Astrocyte of the cerebellum (primary cell): Measurements from ENCODE around the gene SLC6A12.
"Not testable (repeated sequence)": the region's sequence is repeated elsewhere in the genome, so short reads cannot be mapped to it uniquely, and the experiment has no call there.

Experiments
- DNase-seq: peaks from one replicate; pipeline ENCODE4 v3.0.0-alpha.2; 2011; ENCODE audit warnings: low read depth
- H3K4me3 ChIP-seq: 2 replicates; pipeline ENCODE4 v1.5.1; 2011; ENCODE audit warnings: mild to moderate bottlenecking, low read depth, low read length, moderate library complexity
- in situ Hi-C: cut with HindIII; loops from 2 replicates; pipeline ENCODE4 v1.10.0; 2017; ENCODE audit warnings: low sequenced_read_pairs
- TF ChIP-seq, protein P1 (sequence below): IDR thresholded peaks from 2 replicates; pipeline ENCODE4 v1.5.1; 2012; ENCODE audit warnings: low read length, low read depth, moderate library complexity, mild to moderate bottlenecking; ENCODE audit errors: missing control alignments

SLC6A12 gene

DNA sequence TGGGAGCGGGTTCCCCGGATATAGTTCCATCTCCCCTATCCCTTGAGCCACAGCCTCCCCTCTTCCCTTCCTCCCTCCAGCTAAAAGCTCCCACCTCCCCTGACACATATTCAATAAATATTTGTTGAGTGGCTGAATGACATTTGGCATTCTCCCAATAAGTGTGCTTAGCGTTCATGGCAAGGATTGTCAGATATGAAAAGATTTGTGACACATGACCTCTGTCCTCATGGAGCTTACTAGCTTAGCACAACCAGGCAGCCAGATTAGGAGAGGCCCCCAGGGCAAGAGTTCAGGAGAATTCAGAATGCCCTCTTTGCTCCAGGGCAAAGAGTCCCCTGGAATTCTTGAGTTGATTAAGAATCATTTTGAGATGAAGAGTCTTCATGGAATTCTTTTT lies 22.5 kb upstream of the SLC6A12 start:
- TF ChIP-seq, protein P1, sequence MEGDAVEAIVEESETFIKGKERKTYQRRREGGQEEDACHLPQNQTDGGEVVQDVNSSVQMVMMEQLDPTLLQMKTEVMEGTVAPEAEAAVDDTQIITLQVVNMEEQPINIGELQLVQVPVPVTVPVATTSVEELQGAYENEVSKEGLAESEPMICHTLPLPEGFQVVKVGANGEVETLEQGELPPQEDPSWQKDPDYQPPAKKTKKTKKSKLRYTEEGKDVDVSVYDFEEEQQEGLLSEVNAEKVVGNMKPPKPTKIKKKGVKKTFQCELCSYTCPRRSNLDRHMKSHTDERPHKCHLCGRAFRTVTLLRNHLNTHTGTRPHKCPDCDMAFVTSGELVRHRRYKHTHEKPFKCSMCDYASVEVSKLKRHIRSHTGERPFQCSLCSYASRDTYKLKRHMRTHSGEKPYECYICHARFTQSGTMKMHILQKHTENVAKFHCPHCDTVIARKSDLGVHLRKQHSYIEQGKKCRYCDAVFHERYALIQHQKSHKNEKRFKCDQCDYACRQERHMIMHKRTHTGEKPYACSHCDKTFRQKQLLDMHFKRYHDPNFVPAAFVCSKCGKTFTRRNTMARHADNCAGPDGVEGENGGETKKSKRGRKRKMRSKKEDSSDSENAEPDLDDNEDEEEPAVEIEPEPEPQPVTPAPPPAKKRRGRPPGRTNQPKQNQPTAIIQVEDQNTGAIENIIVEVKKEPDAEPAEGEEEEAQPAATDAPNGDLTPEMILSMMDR = no peak
- in situ Hi-C loops = no loop called here
- no peak overlapping the region for H3K4me3 ChIP-seq
- DNase-seq = no peak

DNA sequence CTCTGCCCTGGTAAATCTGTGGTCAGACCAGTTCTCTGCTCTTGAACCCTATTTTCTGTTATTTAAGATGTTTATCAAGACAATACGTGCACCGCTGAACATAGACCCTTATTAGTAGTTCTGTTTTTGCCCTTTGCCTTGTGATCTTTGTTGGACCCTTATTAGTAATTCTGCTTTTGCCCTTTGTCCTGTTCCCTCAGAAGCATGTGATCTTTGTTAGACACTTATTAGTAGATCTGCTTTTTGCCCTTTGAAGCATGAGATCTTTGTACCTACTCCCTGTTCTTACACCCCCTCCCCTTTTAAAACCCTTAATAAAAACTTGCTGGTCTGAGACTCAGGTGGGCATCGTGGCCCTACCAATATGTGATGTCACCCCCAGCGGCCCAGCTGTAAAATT lies 22.0 kb upstream of the SLC6A12 start:
- in situ Hi-C loops, H3K4me3 ChIP-seq, DNase-seq: not testable (repeated sequence)

DNA sequence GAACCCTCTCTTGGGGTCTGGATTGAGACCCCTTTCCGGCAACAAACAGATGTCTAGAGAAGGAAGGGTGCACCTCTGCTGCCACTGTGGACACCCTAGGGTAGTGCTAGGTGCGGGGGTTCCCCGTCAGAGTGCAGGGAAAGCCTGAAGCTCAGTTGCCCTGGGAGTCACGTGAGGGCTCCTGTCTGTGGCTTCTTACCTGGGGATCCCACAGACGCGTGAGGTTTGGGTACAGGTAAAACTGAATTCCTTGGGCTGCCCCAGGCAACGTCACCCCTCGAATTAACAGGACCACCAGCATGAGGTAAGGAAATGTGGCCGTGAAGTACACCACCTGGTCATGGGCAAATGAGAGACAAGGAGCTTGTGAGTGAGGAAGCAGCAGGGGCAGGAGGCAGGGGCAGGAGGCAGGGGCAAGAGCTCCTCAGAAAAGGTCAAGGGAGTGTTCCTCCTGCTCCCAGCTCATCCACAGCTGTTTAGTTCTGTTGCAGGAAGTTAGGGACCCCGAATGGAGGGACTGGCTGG lies 21.0 kb upstream of the SLC6A12 start:
- in situ Hi-C loops = no loop called here
- DNase-seq = no peak
- H3K4me3 ChIP-seq = no peak overlapping the region
- TF ChIP-seq, protein P1 = no peak

DNA sequence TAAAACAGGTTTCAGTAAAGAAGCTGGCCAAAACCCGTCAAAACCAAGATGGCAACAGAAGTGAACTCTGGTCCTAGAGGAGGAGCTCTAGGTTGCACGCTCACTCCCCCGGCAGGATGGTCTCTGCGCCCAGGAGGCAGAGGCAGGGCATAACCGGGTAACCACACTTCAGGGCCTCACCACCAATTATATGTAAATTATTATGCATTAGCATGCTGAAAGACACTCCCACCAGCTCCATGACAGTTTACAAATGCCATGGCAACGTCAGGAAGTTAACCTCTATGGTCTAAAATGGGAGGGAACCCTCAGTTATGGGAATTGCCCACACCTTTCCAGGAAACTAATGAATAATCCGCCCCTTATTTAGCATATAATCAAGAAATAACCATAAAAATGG lies 20.1 kb upstream of the SLC6A12 start:
- in situ Hi-C loops = no loop called here
- TF ChIP-seq, protein P1 = no peak
- DNase-seq = no peak
- no peak overlapping the region for H3K4me3 ChIP-seq

DNA sequence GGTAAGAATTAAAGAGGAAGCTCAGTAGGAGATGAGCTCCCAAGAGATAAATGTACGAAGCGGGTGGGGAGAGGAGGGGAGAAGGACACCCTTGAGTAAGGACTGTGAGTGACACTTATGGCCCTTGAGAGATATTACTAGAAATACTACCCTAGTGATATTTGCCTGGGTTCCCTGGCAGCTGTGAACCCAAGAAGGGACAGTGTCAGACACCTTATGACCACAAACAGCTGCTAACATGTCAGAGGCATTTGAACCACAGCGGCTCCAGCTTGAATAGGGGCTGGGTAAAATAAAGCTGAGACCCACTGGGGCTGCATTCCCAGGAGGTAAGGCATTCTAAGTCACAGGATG lies 19.6 kb upstream of the SLC6A12 start:
- TF ChIP-seq, protein P1 = no peak
- in situ Hi-C loops = no loop called here

DNA sequence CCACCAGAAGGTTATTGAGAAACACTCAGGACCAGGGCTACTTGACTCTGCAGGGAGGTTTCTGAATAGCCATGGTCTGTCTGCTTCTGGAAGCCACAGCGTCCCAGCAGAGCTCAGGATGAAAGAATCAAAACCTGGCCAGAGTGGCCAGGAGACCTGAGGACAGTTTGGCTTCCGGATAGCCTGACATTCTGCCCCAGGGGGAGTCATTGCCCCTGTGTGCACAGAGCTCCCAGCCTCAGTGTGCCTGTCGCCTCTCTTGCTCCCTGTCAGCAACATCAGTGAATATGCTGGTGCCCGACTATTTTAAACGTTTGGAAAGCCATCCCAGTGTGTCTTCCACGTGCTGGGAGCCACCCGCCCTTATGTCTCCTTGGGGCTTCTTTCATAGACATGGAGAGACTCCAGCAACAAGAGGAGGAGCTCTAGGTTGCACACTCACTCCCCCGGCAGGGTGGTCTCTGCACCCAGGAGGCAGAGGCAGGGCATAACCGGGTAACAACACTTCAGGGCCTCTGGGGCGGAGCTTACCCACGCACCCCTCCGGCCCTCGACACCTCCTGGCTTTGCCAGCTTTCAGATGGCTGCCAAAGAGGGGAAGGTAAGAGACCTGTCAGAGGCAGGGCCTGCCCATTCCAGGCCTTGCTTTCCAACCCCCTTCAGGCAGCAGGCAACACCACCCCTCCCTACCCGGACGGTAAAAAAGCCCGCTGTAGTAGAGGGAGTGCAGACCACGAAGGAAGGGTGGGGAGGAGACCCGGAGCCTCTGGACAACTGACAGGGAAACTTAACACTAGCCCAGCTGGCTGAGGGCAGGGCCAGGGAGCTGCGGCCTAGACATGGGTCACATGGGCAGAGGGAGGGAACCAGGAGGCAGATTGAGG lies 19.0 kb upstream of the SLC6A12 start:
- H3K4me3 ChIP-seq = no peak overlapping the region
- TF ChIP-seq, protein P1 = no peak
- in situ Hi-C loops = no loop called here
- no peak for DNase-seq

More for the DNA sequence above, 19.6 kb upstream of the SLC6A12 start:
- H3K4me3 ChIP-seq = no peak overlapping the region
- DNase-seq = no peak
